HG03432 (cell line): ENCODE results near the gene IL17B.

Source experiments
- ATAC-seq: cut with Tn5 transposase; IDR thresholded peaks from one replicate; pipeline ENCODE4 v1.9.1; 2021; ENCODE audit warnings: mild to moderate bottlenecking, moderate library complexity; ENCODE audit not compliant: unreplicated experiment

The IL17B gene, protein sequence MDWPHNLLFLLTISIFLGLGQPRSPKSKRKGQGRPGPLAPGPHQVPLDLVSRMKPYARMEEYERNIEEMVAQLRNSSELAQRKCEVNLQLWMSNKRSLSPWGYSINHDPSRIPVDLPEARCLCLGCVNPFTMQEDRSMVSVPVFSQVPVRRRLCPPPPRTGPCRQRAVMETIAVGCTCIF

DNA sequence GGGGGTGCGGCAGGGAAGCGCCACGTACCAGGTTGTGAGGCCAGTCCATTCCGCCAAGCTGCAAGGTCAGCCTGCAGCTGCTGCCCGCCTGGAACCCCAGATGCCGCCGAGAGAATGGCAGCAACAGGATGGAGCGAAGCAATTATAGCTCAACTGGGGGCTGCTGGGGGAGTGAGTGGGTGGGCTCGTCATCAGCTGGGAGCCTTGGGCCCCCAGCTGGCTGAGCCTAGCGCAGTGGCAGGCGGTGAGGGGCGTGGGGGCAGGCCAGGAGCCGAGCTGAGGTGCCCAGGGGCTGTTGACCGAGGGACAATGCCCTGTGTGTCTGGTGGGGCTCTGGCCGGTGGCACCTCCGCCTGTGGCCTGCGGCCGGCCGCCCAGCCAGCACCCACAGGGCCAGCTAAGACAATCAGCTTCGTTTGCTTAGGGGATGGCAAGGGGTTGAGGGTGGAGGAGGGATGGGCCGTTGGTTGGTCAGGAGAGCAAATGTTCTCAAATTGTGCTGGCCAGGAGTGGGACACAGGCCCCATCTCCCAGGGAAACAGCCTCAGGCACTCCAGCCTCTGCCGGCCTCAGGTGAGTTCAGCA lies at the start of gene IL17B:
Gene IL17B (minus strand): TSS at position 116 of the 585 bp plus-strand sequence. CDS start 67 bp downstream, at position 49.
- ATAC-seq = no peak

DNA sequence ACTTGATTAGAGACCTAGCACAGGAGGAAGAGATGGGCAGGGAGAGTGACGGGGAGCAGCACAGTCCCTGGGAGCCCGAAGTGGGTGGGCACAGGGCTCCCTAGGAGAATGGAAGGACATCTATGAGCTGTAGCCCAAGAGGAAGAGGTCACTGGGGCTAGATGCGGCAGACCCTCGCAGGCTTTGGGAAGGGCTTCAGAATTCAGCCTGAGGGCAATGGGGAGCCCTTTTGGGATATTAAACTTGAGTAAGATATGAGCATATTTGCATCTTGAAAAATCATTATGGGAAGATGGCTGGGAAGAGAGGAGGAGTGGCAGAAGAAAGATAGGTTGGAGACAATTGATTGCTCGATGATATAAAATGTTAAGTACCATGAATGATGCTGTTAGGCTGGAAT lies 48.9 kb upstream of the IL17B start:
- ATAC-seq = no peak

DNA sequence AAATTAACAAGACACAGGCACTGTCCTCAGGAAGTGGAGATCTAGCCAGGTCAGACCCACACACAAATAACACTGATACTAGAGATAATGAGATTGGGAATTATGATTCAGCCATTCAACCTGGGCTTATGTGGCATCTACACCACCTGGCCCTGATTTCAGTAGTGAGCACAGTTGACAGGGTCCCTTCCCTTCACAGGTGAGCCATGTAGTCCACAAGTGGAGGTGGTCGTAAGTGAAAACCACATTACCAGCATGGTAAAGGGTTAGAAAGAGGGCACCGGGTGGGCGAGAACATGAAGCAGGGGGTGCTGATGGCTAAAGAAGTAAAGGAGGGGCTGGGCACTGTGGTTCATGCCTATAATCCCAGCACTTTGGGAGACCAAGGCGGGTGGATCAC lies 48.3 kb upstream of the IL17B start:
- no peak for ATAC-seq

DNA sequence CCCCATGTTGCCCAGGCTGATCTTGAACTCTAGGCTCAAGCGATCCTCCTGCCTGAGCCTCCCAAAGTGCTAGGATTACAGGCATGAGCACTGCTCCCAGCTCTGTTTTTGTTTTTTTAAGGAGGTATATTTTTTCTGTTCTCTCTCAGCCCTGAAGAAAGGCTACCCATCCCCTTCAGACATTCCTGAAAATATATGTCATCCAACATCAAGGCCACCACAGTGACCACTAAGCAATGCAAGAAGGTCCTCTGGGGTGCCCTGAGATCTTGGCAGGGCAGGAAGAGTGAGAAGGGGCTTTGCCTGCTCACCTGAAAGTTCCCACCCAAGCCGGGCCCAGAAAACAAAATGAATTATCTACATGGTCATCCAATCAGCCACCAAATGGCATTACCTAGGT lies 47.8 kb upstream of the IL17B start:
- no peak for ATAC-seq

DNA sequence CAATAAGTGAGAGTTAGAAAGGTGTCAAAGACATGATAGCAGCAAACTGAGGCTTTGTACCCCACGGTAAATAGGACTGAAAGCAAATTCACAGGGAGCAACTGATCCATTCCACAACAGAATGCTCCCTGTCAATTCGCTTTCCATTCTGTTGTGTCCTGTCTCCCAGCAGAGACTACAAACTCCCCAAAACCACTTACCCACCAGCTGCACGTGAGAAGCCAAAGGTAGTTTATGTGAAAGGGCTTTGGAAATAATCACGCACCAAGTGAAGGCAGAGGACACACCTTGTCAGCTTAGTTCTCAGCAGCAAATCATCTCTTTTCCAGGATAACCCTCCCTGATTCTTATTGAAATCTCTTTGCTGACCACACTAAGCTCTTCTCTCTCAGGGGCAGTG lies 46.6 kb upstream of the IL17B start:
- ATAC-seq = no peak

DNA sequence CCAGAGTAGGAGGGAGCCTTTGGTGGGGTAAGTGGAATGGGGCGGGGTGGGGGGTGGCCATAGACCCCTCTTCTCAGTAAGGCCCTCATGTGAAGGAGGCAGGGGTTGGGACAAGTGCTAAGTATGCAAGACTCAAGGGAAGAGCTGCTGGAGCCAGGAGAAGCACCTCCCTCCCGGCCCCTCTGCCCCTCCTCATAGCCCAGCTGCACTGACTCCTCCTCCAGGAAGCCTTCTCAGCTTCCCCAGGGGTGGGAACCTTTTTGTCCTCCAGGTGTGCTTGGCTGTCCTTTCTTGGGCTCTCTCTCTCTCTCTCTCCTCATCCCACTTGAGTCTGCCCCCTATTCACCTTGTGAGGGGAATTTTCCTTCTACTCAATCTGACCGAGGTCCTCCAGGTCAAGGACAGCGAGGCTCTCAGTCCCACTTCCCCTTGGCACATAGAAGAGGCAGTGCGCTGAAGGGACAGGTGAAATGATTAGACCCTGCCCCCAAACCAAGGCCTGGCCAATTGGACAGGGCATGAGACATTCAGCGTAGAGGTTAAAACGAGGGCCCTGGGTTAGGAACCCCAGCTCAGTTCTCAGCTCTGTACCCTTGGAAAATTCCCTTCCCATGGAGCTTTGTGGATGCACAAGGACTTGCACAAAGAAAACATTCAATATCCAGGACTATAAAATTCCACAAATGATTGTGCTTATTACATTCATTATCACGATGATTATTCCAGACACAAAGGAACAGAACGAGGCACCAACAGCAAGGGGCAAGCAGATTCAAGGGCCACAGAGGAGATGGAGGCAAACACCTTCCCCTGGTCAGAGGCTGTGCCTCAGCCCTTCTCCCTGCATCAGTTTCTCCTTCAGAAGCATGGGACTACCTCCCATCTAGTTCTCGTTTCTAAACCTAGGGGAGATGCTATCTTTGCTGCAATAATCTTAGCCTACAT lies 45.6 kb upstream of the IL17B start:
- no peak for ATAC-seq

DNA sequence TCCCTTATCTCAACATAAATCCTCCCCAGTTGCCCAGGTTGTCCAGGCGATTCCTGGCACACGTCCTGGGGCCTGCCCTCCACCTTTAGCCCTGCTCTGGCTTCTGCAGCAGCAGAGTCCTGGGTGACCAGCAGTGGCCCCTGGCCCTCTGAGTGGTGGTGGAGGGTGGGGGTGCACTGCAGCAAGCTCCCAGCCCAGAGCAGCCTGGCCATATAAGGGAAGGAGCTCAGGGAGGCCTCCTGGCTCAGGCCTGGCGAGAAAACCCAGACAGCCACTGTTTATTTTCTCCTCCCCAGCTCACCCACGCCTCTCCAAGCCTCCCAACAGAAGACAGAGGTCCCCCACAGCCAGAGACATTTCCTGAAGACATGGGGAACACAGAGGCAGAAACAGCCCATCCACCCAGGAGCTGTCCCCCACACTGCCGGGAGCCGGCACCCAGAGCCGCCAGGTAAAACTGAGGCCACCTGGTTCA lies 44.7 kb upstream of the IL17B start:
- ATAC-seq = no peak

DNA sequence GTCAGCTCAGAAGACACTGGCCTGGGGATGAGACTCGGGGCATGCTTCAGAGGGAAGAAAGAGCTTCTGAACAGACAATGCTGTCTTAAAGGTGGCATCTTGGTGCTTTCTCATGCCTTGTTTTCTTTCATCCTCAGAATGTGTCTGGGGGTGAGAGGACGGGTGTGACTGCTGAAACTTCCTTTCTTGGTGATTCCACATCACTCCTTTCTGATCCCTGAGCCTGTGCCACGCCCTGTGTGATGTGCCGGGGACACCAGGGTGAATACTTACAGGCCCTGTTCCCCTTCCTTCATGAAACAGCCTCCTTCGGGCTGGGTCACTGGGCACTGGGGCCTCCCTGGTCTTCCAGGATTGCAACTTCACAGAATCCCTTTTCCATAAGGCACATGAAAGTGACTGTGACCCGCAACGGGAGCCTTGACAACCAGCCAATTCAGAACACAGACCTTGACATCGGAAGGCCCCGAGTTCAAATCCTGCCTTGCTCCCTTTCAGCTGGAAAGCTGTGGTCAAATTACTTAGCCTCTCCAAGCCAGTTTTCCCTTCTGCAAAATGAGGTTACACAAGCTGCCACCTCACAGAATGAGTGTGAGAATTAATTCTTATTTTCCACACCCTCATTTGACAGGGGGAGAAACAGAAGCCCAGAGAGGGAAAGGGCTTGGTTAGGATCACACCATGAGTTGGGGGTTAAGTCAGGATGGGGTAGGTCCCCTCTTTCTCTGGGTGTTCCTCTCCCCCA lies 44.1 kb upstream of the IL17B start:
- peak; percentile 16 for ATAC-seq

DNA sequence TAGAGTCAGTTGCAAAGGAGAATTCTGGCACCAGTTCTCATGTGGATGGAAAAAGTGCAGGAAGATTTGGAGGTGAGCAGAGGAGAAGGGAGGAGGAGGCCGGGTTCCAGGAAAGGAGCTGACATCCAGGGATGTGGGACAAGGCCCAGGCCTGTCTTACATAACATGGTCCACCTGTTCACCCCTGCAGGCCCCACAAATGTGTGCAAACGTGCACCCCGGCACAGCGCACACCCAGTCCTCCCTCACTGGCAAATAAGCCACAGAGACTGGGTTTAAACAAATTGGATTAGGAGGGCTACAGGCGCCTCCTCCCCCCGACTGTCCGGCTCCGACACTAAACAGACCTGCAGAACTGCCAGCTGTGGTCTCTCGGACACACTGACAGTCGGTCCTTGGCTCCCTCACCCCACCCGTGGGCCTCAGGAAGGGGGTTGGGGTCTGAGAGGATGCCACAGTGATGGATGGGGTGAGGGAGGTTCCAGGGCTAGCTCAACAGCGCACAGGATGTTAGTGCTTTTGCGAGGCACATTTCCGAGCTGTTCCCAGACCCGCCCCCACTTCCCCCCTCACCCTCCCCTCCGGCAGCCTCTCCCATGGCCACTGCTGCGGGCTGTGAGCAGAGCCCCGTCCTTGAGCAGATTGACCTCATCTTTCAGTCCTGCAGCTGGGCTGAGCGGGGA lies 43.4 kb upstream of the IL17B start:
- ATAC-seq = peak; percentile 46

DNA sequence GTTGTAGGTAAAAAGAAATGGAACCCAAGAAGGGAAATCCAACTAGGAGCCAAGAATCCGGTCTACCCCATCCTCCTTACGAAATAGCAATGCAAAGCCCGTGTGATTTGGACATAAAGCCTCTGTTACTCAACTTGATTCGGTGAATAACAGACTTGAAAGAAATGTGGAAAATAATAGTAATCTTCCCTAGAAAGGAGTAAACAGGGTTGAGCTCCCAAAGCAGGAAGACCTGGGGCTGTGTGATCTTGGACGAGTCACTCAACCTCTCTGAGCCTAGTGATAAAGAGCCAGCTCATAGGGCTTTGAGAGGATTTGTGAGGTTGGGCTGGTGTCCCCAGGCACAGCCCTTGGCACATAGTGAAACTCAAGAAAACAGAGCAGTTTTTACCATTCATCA lies 42.7 kb upstream of the IL17B start:
- ATAC-seq = no peak

DNA sequence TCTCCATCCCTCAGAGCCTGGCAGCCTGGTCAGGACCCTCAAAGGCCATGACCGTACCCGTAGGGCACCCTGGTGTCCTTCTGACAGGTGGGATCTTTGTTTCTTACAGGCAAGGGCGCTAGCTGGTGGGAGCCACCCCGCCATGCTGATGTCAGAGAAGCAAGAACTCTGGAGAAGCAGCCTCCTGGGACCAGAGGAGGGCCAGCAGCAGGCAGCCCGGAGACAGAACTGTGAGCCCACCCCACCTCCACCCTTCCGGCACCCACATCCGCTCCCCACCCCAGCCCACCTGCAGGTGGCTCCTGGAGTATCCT lies 42.2 kb upstream of the IL17B start:
- ATAC-seq = no peak

DNA sequence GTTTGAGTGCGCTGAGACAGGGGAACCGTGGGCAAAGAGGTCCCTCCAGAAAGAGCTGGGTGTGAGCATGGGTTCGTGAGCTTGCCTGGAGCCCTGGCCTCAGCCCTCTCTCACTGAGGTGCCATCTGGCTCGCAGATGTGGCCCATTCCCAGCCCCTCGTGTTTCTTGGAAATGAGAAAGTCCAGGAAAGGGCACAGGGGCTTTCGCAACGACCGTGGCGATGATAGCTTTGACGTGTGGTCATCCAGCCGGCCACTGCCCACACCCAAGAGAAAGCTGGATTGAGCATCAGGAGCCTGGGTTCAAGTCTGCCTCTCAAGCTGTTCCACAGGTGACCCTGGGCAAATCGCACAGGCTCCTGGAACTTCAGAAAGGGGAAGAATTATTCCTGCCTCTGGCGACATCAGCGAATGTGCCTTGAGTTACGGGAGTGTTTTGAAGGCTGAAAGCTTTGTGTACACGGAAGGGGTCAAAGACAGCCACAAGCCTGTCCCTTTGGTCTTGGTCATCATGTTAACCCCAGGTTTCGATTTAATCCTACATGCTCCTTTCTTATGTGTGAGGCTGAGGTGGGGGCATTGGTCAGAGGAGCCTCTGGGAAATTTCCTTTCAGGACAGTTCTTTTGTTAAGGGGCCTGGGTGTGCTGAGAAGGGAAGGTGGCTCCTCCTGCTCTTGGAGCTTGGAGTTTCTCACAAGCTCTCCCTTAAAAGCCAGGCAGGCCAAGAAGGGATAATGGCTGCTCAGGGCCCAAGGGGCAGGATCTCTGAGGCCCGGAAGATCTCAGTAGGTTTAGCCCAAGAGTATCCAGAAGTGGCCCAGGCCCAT lies 41.7 kb upstream of the IL17B start:
- ATAC-seq = no peak

DNA sequence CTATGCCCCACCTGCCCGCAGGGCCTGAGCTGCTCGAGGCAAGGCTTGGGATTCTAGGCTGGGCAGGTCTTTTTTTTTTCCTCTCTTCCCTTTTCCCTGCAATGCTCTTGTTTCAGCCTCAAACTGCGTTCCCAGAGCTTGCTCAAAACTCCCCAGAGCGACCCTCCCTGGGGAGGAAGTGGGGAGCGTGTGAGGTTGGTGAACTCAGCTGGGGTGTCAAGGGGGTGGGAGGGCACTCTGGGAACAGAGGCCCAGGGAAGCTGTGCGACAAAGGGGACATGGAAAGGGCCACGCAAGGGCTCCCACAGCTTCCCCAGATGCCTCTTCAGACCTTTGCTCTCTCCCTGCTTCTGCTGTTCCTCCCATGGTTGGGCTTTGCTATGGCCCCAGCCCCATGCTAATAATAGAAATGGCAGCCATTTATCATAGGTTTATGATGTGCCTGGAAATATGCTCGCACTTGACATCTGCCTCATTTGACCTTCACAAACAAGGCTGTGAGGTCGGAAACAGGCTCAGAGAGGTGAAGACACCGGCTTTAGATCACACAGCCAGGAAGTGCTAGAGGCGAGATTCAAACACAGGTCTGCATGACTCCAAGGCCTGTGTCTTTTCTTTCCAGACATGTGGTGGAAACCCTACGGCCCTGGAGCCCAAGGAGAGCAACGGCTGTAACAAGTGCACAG lies 40.9 kb upstream of the IL17B start:
- no peak for ATAC-seq

DNA sequence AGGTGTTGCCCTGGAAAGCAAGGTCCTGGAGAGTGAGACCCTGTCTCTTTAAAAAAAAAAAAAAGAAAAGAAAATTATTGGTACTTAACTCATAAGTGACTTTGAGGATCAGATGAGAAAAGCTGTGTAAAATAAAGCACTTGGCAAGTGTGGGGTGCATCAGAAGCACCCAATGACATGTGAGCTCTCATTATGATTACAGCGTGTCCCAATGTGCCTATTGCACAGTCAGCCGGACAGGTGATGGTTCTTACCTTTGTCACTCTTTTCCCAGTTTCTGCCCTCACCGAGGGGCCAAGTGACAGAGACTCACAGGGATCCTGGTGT lies 40.4 kb upstream of the IL17B start:
- ATAC-seq = no peak

DNA sequence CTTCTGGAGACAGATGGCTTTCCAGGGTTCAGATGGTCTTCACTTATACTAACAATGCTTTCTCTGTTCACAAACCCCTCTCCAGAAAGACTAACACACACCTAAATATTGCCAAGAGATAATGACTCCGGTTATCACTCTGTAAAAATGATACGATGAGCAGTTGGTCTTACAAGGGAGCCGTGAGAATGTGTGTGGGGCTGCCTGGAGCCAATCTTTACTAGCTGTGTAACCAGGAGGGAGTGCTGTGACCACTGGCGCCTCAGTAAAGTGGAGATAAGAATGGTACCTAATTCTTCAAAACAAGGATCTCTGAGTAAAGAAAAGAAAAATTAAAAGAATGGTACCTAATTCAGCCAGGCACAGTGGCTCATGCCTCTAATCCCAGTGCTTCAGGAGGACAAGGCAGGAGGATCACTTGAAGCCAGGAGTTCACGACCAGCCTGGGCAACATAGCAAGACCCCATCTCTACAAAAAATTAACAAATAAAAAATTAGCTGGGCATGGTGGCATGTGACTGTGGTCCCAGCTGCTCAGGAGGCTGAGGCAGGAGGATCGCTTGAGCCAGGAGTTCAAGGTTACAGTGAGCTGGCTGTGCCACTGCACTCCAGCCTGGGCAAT lies 39.9 kb upstream of the IL17B start:
- no peak for ATAC-seq

DNA sequence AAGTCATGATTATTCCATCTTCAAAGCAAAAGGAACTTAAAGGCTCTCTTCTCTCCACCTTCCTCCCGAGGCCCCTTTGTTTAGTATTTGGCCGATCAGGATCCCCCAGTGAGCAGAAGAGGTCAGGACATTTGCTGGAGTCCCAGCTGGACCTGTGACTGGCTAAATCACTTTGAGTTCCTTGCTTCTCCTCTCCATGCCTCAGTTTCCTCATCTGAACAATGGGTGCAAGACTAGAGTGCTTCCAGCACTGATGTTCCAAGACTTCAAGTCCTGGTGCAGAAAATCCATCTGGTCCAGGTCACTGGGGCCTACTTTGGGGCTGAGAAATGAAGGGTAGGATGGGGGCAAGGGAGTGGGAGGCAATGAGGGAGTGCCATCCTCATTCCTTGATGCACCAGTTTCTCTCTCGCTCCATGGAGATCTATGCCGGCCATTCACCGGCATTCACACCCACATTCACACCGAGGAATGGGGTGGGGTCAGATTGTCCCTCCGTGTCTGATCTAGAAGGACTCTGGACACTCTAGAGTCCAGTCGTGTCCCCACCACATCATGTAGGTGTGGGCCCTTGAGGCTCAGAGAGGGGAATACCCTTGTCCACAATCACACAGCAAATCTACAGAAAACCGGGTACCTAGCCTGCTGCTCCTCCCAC lies 38.7 kb upstream of the IL17B start:
- no peak for ATAC-seq

DNA sequence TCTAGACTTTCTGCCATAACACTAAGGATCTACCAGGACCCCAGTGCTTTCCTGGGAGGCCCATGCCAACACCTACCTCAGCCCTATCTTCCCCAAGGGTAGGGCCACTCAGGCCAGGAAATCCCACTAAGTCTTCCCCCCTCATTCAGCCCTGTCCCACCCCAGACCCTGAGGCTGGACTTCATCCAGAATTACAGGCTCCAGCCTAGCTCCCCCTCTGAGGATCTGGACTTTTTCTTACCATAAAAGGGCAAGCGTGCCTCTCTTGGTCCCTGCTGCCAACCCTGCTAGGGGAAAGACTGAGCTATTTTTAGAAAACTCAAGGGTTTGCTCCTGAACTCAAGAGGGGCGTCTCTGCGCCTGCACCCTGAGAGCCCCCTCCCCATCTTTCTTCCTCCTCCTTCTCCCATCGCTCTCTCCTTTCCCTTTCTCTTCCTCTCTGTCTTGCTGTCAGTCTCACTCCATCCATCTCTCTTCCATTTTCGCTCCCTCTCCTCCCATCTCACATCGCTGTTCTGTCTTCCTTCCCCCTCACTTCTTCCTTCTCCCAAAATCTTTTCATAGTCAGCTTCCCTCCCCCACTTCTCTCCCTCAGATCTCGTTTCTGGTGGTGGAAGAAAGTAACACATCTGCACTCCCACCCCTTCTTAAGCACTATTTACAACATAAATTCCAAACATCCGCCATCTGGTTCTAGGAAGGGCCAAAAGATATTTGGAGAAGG lies 38.1 kb upstream of the IL17B start:
- no peak for ATAC-seq
